ENCODE data around the gene CALD1. TPM values are rescaled to one million over a fixed set of nuclear protein-coding genes. Genes with fewer than 3 reads are reported as not detected.

Gene CALD1
- total RNA-seq, 1 donor from 2014 or later = 169 TPM

GRCh38 chr7:134755422-134756022, 23.9 kb upstream of the CALD1 start:
- Mint-ChIP-seq H3K27me3 (no peaks in the 10 kb centered on the region), H3K36me3 (peaks cover 4% of the 10 kb centered on the region), H3K4me1 (ENCODE audit: unreplicated experiment) (no peaks in the 10 kb centered on the region), H3K9me3 (no peaks in the 10 kb centered on the region), H3K27ac (no peak overlapping the region), H3K4me3 (no peak overlapping the region)
- peak; percentile 76 for TF ChIP-seq CTCF (conservative IDR thresholded peaks at IDR 0.05)
- no peak for DNase-seq (ENCODE audit: extremely low spot score, unreplicated experiment)

GRCh38 chr7:134757938-134758337, 21.5 kb upstream of the CALD1 start:
- Mint-ChIP-seq H3K27me3 (no peaks in the 10 kb centered on the region), H3K4me1 (ENCODE audit: unreplicated experiment) (peaks cover 10% of the 10 kb centered on the region), H3K9me3 (no peaks in the 10 kb centered on the region), H3K36me3 (peaks cover 4% of the 10 kb centered on the region), H3K27ac (no peak overlapping the region), H3K4me3 (no peak overlapping the region)
- no peak for DNase-seq (ENCODE audit: extremely low spot score, unreplicated experiment)
- no peak for TF ChIP-seq CTCF (conservative IDR thresholded peaks at IDR 0.05)

- H3K4me3 Mint-ChIP-seq = no peak overlapping the region
- H3K4me1 Mint-ChIP-seq (ENCODE audit: unreplicated experiment) = peaks cover 10% of the 10 kb centered on the region
- H3K36me3 Mint-ChIP-seq = peaks cover 4% of the 10 kb centered on the region
- no peak for DNase-seq (ENCODE audit: extremely low spot score, unreplicated experiment)
- no peak for TF ChIP-seq CTCF (conservative IDR thresholded peaks at IDR 0.05)
- no peak overlapping the region for H3K27ac Mint-ChIP-seq
- H3K27me3 Mint-ChIP-seq = no peaks in the 10 kb centered on the region
- H3K9me3 Mint-ChIP-seq = no peaks in the 10 kb centered on the region
Observed at GRCh38 chr7:134758981-134759380, 20.5 kb upstream of the CALD1 start.

- Mint-ChIP-seq H3K36me3 (peaks cover 7% of the 10 kb centered on the region), H3K27ac (peak overlapping the region; percentile 22), H3K4me3 (no peak overlapping the region), H3K27me3 (no peaks in the 10 kb centered on the region), H3K4me1 (ENCODE audit: unreplicated experiment) (peaks cover 15% of the 10 kb centered on the region), H3K9me3 (no peaks in the 10 kb centered on the region)
- DNase-seq (ENCODE audit: extremely low spot score, unreplicated experiment) = no peak
- TF ChIP-seq CTCF (conservative IDR thresholded peaks at IDR 0.05) = no peak
Observed at GRCh38 chr7:134761266-134761665, 18.2 kb upstream of the CALD1 start.

GRCh38 chr7:134763960-134764359, 15.5 kb upstream of the CALD1 start:
- Mint-ChIP-seq H3K36me3 (peaks cover 13% of the 10 kb centered on the region), H3K4me3 (no peak overlapping the region), H3K27ac (no peak overlapping the region), H3K9me3 (peaks cover 13% of the 10 kb centered on the region), H3K4me1 (ENCODE audit: unreplicated experiment) (peaks cover 28% of the 10 kb centered on the region), H3K27me3 (no peaks in the 10 kb centered on the region)
- no peak for DNase-seq (ENCODE audit: extremely low spot score, unreplicated experiment)
- TF ChIP-seq CTCF (conservative IDR thresholded peaks at IDR 0.05) = no peak

GRCh38 chr7:134764365-134764764, 15.1 kb upstream of the CALD1 start:
- no peak for TF ChIP-seq CTCF (conservative IDR thresholded peaks at IDR 0.05)
- peaks cover 13% of the 10 kb centered on the region for H3K9me3 Mint-ChIP-seq
- H3K27me3 Mint-ChIP-seq = no peaks in the 10 kb centered on the region
- DNase-seq (ENCODE audit: extremely low spot score, unreplicated experiment) = no peak
- H3K4me1 Mint-ChIP-seq (ENCODE audit: unreplicated experiment) = peaks cover 28% of the 10 kb centered on the region
- peak overlapping the region; percentile 13 for H3K27ac Mint-ChIP-seq
- no peak overlapping the region for H3K4me3 Mint-ChIP-seq
- peaks cover 13% of the 10 kb centered on the region for H3K36me3 Mint-ChIP-seq
